GM21576 (cell line): ENCODE data around the gene ZBTB17.
A peak's percentile ranks its signal among the peaks of the same experiment; 100 is the strongest.
"Not testable (repeated sequence)": the region's sequence is repeated elsewhere in the genome, so short reads cannot be mapped to it uniquely, and the experiment has no call there.

Experiments used
- ATAC-seq: cut with Tn5 transposase; IDR thresholded peaks from one replicate; pipeline ENCODE4 v1.9.1; 2021; ENCODE audit warnings: mild to moderate bottlenecking, moderate library complexity; ENCODE audit not compliant: unreplicated experiment

The ZBTB17 gene

DNA sequence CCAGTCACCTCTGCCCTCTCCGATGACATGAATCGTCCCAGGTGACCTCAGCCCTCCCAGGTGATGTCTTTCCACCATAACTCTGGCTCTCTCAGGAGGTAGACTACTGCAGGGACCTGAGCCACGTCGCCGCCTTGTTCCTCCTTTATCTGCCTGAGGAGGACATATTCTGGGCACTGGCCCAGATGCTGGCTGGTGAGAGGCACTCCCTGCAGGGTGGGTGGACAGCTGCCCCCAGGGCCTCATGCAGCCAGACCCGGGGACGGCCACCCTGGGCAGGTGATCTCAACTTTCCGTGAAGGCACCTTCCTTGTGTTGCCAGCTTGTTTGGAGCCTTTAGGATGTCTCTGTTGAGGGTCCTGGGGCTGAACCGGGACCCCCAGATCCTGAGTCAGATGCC is 13.9 kb upstream of the ZBTB17 start:
- no peak for ATAC-seq

DNA sequence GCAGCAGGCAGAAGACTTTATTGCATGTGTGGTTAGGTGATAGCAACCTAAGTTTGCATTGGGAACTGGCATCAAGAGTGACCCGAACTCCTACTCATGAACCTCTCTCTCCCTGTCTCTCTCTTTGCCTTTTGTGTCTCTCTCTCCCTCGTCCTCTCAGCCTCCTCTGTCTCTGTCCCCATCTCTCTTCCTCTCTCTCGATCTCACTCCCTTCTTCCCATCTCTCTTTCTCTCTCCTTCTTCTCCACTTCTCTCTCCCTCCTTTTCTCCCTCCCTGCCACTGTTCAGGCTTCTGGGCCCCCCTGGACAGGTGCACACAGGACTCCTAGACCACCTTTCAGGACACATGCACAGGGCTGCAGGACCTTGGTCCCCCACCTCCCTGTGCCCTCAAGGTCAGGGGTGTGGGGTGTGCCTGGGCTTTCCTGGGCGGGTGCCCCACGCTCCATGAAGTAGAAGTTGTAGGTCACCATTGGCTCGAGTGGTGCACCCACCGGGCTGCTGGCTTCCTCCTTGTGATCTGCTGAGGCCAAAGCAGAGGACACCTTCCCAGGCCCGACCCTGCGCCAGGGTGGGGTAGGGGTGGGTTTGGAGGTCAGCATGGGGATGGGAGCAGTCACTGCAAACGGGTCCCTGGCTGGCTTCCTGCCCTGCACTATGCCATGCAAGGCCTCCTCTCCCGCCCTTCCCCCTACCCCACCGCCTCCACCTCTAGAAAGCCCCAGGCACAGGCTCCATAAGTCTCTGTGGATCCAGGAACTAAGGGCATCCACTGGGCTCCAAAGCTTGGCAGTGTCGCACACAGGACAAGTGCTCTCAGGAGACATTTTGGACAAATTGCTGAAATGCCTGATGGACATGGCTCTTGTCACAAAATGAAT is 13.2 kb upstream of the ZBTB17 start:
- no peak for ATAC-seq

DNA sequence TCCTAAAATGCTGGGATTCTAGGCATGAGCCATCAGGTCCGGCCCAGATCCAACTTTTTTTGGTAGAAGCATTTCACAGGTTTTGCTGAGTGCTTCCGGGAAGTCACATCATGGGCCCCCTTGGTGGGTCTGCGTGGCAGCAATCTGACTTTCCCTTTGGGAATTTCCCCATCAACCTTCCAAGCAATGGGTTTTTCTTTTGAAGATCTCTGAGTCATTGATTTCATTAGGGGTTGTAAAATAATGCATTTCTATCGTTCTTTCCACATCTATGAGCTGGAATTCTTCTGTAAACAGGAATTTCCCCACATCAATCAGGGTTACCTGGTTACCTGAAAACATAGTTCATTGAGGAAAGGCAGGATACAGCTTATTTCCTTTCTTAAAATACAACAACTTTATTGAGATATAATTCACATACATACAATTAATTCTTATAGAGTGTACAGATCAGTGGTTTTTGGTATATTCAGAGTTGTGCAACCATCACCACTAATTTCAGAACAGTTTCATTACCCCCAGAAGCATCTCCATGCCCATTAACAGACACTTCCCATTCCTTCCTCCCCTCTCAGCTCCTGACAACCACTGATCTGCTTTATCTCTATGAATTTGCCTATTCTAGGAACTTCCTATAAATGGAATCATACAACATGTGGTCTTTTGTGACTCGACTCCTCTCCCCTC is 9.9 kb upstream of the ZBTB17 start:
- no peak for ATAC-seq

DNA sequence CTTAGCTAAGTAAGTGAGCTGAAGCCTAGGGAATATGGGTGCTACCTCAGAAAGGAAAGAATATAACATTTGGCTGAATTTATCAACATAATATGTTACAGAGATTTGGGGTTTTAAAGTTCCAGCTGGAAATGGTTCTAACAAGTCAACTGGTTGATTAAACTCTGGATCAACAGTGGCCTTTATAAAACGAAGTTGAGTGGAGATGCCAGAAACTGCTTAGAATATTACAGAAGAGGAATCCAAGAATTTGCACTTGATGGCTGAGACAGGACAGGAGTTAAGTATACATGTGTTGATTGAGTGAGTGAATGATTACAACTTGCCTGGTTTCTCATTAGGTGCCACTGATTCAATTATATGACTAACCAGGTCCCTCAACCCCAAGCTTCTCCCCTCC is 7.4 kb upstream of the ZBTB17 start:
- no peak for ATAC-seq

DNA sequence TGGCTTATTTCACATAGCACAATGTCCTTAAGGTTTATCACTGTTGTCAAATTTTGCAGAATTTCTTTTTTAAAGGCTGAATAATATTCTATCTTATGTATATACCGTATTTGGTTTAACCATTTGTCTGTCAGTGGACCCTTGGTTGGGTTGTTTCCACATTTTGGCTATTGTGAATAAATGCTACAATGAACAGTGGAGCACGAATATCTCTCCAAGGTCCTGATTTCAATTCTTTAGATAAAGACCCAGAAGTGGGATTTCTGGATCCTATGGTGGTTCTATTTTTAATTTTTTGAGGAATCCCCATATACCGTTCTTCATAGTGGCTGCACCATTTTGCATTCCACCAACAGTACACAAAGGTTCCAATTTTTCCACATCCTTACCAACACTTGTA is 5.8 kb upstream of the ZBTB17 start:
- no peak for ATAC-seq

DNA sequence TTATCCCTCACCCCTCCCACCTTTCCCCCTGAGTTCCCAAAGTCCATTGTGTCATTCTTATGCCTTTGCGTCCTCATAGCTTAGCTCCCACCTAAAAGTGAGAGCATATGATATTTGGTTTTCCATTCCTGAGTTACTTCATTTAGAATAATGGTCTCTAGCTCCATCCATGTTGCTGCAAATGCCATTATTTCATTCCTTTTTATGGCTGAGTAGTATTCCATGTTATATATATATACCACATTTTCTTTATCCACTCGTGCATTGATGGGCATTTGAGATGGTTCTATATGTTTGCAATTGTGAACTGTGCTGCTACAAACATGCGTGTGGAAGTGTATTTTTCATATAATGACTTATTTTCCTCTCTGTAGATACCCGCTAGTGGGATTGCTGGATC is 2.0 kb upstream of the ZBTB17 start:
- ATAC-seq = not testable (repeated sequence)

DNA sequence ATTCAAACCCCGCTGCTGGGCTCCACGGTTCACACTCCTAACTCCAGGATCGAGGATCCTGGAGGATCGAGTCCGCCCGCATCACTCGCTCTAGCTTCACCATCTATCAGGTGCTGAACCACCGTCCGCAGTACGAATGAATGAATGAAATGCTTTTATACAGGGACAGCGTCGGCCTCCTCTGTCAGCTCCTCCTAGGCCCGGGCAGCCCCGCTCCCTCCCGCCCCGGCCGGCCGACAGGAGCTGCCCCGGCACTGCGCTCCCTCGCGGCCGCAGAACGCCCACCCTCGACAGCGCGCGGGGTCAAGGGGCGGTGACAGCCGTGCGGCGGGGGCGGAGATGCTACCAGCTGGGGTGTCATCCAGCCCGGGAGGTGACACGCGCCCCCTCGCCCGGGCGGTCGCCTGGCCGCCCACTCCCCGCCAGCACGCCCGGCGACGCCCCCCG is 520 bp downstream of the ZBTB17 start:
- ATAC-seq = peak; percentile 57

DNA sequence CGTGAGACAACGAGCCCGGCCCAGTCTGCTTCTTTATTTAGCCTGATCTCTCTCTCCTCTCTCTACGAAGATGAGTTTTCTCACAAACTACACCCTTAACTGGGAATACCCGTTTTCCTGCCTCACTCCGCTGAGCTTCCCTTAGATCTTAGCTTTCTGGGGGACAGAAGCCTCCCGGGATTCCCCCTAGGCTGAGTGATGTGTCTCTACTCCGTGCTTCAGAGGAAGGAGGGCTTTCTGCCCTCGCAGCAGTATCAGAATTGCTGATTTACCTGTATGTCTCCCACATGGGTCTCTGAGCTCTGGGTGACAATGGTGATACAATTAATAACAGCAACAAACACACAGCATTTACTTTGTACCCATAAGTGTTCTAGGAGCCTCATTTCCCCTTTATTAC is 1.0 kb downstream of the ZBTB17 start:
- peak; percentile 29 for ATAC-seq

DNA sequence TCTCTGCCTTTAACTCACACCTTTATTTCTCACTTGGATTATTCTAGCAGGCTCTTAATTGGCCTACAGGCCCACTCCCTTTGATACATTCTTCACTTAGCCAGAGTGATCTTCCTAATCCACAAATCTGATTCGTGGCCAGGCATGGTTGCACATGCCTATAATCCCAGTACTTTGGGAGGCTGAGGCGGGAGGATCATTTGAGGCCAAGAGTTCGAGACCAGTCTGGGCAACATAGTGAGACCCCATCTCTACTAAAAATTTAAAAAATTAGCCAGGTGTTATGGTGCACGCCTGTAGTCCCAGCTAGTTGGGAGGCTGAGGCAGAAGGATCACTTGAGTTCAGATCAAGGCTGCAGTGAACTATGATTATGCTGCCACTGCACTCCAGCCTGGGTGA is 2.1 kb downstream of the ZBTB17 start:
- ATAC-seq = no peak

DNA sequence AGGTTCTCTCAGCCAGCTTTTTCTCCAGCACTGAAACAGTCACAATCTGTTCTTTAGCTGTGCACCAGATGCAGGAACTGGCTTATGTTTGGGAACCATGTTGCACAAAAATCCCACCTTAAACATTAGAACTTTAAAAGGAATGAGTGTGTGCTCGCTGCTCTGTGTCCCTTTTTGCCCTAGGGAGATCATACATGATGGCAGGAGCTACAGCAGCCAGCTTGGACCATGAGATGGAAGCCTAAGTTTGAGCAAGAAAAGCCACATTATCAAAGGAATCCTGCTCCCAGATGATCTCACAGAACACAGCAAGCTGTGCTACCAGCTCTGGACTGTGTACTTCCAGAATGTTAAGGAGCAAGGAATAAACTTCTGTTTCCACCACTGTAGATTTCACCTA is 3.5 kb downstream of the ZBTB17 start:
- ATAC-seq = no peak

DNA sequence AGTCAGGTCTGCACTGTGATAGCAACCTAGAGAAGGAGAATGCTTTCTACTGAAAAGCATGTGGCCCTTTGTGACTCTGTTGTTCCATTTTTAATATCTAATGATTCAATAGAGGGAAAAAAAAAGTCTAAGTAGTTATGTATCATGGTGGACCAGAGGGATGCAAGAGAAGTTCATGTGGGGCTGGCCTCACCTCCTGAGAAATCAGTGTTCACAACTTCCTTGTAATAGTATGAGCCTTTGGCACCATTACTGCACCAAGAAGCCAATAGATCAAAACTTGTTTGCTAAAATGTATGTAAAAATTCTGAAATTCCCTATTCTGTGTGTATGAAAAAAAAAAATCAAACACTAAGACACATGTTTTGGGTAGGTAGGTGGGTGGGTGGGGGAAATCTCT is 5.0 kb downstream of the ZBTB17 start:
- ATAC-seq = no peak

DNA sequence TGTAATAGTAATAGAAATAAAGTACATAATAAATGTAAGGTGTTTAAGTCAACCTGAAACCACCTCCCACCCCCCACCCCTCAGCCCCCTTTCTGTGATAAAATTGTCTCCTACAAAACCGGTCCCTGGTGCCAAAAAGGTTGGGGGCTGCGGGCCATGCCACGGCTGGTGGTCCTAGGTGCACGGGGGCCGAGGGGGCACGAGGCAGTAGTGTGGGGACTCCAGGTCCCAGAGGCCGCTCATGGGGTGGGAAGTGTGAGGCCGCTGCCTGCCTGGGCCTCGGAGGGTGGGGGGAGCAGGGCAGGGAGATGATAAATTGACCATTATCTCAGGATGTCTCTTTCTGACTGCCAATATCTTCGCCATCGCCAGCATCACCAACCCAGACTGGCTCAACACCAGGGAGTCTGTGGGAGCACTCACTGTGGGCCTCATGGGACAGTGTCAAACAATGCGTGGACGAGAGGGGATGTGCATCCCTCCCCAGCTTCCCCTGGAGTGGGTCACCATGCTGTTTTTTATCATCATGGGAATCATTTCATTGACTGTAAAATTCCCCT is 6.5 kb downstream of the ZBTB17 start:
- ATAC-seq = no peak

DNA sequence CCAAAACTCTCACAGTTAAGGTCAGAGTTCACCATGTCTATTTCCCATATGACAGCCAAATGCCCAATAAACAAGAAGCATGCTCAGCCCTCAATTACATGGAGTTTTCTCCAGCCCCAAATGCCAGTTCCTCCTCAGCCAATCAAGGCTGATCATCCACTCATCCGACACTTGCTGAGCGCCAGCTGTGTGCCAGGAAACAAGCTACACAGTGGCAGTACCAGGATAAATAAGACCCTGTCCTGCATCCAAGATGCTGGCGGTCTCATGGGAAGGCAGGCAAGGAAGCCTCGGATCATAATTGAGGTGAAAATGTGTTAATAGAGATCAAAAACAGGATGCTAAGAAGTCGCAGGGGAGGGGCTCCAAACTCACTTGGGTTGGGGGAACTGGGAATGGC is 7.7 kb downstream of the ZBTB17 start:
- no peak for ATAC-seq

DNA sequence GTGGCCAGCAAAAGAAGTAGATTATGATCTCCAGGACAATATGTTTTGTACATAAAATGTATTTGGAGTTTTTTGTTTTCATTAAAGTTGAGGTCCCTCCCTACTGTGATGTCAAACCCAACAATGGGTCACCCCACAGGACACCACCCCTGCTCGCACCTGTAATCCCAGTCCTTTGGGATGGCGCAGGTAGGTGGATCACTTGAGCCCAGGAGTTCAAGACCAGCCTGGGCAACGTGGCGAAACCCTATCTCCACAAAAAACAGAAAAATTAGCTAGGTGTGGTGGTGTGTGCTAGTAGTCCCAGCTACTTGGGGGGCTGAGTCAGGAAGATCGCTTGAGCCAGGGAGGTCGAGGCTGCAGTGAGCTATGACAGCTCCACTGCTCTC is 9.0 kb downstream of the ZBTB17 start:
- no peak for ATAC-seq

DNA sequence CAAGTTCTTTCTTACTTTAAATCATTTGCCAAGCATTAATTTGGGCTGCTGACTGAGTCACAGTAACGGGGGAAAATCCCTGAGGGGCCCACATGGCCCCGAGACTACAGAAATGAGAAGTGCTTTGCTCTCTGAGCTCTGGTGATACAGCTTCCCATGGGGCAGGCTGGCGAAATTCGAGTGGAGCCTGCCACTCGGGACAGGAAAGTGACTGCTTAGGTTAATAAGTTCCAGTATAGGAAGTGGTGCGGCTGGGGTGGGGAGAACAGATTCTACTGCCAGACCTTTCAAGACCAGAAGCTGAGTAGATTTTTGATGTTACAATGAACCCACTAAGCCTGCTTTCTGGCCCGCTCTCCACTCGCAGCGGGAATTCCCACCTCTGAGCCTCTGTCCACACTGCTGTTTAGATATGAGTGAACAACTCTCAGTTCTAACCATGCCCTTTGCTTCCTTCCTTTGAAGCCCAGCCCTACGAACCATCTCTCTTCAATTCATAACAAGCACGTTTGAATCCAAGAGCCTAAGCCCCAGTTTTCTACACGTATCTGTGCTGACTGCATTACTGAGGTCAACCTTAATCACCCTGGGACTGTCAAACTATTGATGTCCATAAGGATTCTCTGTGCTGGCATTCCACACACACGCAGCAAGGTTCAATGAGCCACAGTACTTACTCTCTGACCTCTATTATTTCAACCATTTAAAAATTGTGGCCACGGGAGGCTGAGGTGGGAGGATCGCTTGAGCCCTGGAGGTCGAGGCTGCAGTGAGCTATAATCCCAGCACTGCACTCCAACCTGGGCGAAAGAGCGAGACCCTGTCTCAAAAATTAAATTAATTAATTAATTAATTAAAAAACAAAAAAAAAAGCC is 9.6 kb downstream of the ZBTB17 start:
- ATAC-seq = peak; percentile 66

DNA sequence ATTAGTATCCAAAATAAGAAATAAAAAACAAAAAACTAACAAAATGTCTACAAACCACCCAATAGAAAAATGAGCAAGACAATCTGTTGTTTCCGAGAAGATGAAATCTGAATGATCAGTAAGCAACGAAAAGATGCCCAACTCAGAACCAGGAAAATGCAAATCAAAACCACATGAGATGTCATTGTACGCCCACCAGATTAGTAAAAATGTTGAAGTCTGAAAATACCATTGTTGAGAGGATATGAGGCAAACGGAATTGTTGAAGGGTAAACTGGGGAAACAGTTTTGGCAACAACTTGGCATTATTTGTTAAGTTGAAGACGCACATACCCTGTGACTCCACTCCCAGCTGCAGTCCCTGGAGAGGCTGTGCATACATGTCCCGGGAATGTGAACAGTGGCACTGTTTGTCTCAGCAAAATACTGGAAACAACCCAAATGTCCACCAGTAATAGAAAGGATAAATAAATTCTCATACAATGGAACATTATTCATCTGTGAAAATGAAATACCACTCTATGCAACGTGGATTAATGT is 10.6 kb downstream of the ZBTB17 start:
- no peak for ATAC-seq

DNA sequence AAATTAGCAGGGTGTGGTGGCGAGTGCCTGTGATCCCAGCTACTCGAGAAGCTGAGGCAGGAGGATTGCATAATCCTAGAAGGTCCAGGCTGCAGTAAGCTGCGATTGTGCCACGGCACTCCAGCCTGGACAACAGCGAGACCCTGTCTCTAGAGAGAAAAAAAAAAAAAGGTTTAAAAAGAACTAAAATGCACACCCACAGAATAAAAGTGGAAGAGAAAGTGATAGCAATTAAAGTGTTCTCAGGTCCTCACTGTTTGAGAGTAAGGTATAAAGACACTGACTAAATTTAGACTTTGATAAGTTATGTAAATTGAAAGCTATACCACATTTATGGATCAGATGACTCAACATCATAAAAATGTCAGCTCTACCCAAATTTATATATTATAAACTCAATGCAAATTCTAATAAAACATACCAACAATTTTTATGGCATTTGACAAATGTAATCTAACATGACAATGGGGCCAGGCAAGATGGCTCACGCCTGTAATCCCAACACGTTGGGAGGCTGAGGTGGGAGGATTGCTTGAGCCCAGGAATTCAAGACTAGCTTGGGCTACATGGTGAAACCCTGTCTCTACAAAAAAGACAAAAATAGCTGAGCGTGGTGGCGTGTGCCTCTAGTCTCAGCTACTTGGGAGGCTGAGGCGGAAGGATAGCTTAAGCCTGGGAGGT is 11.8 kb downstream of the ZBTB17 start:
- ATAC-seq = no peak

DNA sequence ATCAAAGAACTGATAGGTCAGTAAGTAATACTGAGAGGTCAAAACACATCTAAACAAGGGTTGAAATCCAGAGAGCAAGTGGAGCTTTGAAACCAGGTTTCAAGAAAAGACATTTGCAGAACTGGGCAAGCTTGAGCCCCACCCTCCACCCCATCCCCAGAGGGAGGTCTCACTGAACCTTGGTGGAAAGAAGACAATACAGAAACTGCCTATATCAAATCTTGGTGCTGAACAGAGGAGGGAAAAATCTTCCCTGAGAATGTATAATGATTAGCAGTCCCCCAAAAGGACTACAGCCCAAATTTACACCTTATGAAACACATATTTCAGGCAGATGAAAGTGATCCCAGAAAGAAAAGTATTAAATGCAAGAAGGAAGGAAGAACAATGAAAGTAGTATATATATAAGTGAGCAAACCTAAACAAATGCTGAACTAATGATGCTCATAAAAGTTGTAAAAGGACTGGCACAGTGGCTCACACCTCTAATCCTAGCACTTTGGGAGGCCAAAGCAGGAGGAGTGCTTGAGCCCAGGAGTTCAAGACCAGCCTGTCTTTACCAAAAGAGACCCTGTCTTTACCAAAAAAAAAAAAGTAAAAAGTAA is 12.4 kb downstream of the ZBTB17 start:
- no peak for ATAC-seq

DNA sequence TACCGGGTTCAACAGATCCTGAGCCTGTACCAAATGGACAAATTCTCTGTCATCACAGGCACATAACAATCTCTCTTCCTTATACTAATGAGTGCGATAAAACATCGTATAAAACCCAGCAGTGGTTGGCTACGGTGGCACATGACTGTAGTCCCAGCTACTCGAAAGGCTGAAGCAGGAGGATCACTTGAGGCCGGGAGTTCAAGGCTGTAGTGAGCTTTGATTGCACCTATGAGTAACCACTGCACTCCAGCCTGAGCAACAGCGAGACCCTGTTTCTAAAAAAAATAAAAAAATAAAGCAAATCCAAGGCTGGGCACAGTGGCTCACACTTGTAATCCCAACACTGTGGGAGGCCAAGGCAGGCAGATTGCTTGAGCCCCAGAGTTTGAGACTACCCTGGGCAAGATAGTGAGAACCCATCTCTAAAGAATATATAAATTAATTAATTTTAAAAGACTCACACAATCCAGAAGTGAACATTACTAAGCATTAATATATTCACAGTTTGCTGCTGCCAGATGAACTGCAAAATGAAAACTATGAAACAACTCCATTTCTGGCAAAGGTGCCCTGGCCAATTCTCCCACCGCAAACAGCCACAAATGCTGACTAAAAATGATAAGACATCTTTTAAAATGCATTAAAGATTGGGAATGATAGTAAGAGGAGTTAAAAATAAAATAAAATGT is 13.1 kb downstream of the ZBTB17 start:
- ATAC-seq = no peak
